GM21528 (cell line): ENCODE measurements around the gene TM9SF4.
A peak's percentile ranks its signal among the peaks of the same experiment; 100 is the strongest.

Experiments used
- ATAC-seq: cut with Tn5 transposase; IDR thresholded peaks from one replicate; pipeline ENCODE4 v1.9.1; 2021; ENCODE audit warnings: mild to moderate bottlenecking, moderate library complexity; ENCODE audit not compliant: unreplicated experiment, low FRiP score

Gene TM9SF4

GRCh38 chr20:32126919-32127318 is 17.4 kb downstream of the TM9SF4 start:
- ATAC-seq = no peak

- ATAC-seq = no peak
Observed at GRCh38 chr20:32127347-32127746, 17.8 kb downstream of the TM9SF4 start.

- no peak for ATAC-seq
Observed at GRCh38 chr20:32128167-32128566, 18.7 kb downstream of the TM9SF4 start.

- ATAC-seq = no peak
Observed at GRCh38 chr20:32129863-32130262, 20.3 kb downstream of the TM9SF4 start.

GRCh38 chr20:32130352-32130751 is 20.8 kb downstream of the TM9SF4 start:
- no peak for ATAC-seq

GRCh38 chr20:32130965-32131364 is 21.5 kb downstream of the TM9SF4 start:
- no peak for ATAC-seq

- peak; percentile 72 for ATAC-seq
Observed at GRCh38 chr20:32132911-32133549, 23.5 kb downstream of the TM9SF4 start.

GRCh38 chr20:32134026-32134425 is 24.5 kb downstream of the TM9SF4 start:
- no peak for ATAC-seq

GRCh38 chr20:32135983-32136515 is 26.5 kb downstream of the TM9SF4 start:
- ATAC-seq = no peak

- ATAC-seq = no peak
Observed at GRCh38 chr20:32138921-32139320, 29.4 kb downstream of the TM9SF4 start.

GRCh38 chr20:32139947-32140346 is 30.4 kb downstream of the TM9SF4 start:
- ATAC-seq = no peak

GRCh38 chr20:32140603-32141002 is 31.1 kb downstream of the TM9SF4 start:
- ATAC-seq = no peak

GRCh38 chr20:32141465-32141980 is 32.0 kb downstream of the TM9SF4 start:
- ATAC-seq = no peak

GRCh38 chr20:32142088-32142487 is 32.6 kb downstream of the TM9SF4 start:
- ATAC-seq = no peak

GRCh38 chr20:32142991-32143390 is 33.5 kb downstream of the TM9SF4 start:
- ATAC-seq = no peak

- no peak for ATAC-seq
Observed at GRCh38 chr20:32144898-32145662, 35.6 kb downstream of the TM9SF4 start.

GRCh38 chr20:32149566-32150170 is 40.2 kb downstream of the TM9SF4 start:
- ATAC-seq = no peak

GRCh38 chr20:32150291-32150848 is 40.9 kb downstream of the TM9SF4 start:
- ATAC-seq = no peak

- ATAC-seq = no peak
Observed at GRCh38 chr20:32152421-32153155, 43.1 kb downstream of the TM9SF4 start.

GRCh38 chr20:32153156-32153665 is 43.7 kb downstream of the TM9SF4 start:
- no peak for ATAC-seq
